Keratinocyte (primary cell): ENCODE results near the gene ABCD3. TPM values are rescaled to one million over a fixed set of nuclear protein-coding genes. Genes with fewer than 3 reads are reported as not detected.
A peak's percentile ranks its signal among the peaks of the same experiment; 100 is the strongest.

Experiments
- DNase-seq: peaks from one replicate; pipeline ENCODE4 v3.0.0-alpha.2; 2011; ENCODE audit warnings: low read depth, missing footprints, low spot score
- FAIRE-seq: peaks from 2 replicates; lab custom pipeline; 2011; peaks lifted over from hg19 to GRCh38; lab: Jason Lieb, UNC
- H2AFZ ChIP-seq: 2 replicates; pipeline ENCODE4 v1.6.0; 2012; ENCODE audit warnings: low read length, control low read depth, inconsistent platforms; ENCODE audit not compliant: control insufficient read depth
- H3K27ac ChIP-seq: 2 replicates; pipeline ENCODE4 v1.5.1; 2011; ENCODE audit warnings: low read length; ENCODE audit not compliant: control insufficient read depth, insufficient read depth
- H3K27me3 ChIP-seq: 3 replicates; pipeline ENCODE4 v1.6.0; 2011; ENCODE audit warnings: low read length; ENCODE audit not compliant: control insufficient read depth, insufficient read depth; ENCODE audit errors: extremely low read depth
- H3K36me3 ChIP-seq, 2 experiments: 2 replicates in 1 of 2; 3 replicates in 1 of 2; pipeline ENCODE4 v1.5.1; 2011; ENCODE audit warnings: low read length in 2 of 2, mild to moderate bottlenecking in 1 of 2; ENCODE audit not compliant: control insufficient read depth in 2 of 2, insufficient read depth in 2 of 2; ENCODE audit errors: extremely low read depth in 1 of 2
- H3K4me1 ChIP-seq: 3 replicates; pipeline ENCODE4 v1.5.1; 2011; ENCODE audit warnings: low read length; ENCODE audit not compliant: control insufficient read depth, insufficient read depth; ENCODE audit errors: extremely low read depth
- H3K4me2 ChIP-seq: 3 replicates; pipeline ENCODE4 v1.6.0; 2011; ENCODE audit warnings: low read depth, low read length; ENCODE audit not compliant: control insufficient read depth, insufficient read depth; ENCODE audit errors: extremely low read depth
- H3K4me3 ChIP-seq, 3 experiments: fragments of 200-600 bp in 1 of 3; sonication (generic) in 1 of 3; 2 replicates in 2 of 3; 3 replicates in 1 of 3; pipeline ENCODE4 v1.5.1; 2011 to 2016; ENCODE audit warnings: low read length in 3 of 3, mild to moderate bottlenecking in 3 of 3, control low read depth in 2 of 3, inconsistent platforms in 1 of 3, low read depth in 1 of 3, mixed read lengths in 1 of 3, mixed run types in 1 of 3, moderate library complexity in 1 of 3; ENCODE audit not compliant: control insufficient read depth in 2 of 3, insufficient read depth in 2 of 3; ENCODE audit errors: extremely low read depth in 1 of 3
- H3K79me2 ChIP-seq: 2 replicates; pipeline ENCODE4 v1.6.0; 2012; ENCODE audit warnings: low read length; ENCODE audit not compliant: control insufficient read depth, insufficient read depth
- H3K9ac ChIP-seq: 3 replicates; pipeline ENCODE4 v1.6.0; 2011; ENCODE audit warnings: low read length; ENCODE audit not compliant: control insufficient read depth, insufficient read depth; ENCODE audit errors: extremely low read depth
- H3K9me1 ChIP-seq: 3 replicates; pipeline ENCODE4 v1.6.0; 2011; ENCODE audit warnings: low read length; ENCODE audit not compliant: control insufficient read depth, insufficient read depth; ENCODE audit errors: extremely low read depth
- H3K9me3 ChIP-seq: 2 replicates; pipeline ENCODE4 v1.5.1; 2012; ENCODE audit warnings: low read depth, low read length; ENCODE audit not compliant: control insufficient read depth
- H4K20me1 ChIP-seq: 3 replicates; pipeline ENCODE4 v1.6.0; 2011; ENCODE audit warnings: low read length; ENCODE audit not compliant: control insufficient read depth, insufficient read depth; ENCODE audit errors: extremely low read depth
- EZH2 ChIP-seq: IDR thresholded peaks from one replicate; pipeline ENCODE4 v1.6.1; 2012; ENCODE audit warnings: inconsistent platforms, mild to moderate bottlenecking, low read length, moderate library complexity
- dilution Hi-C: fragments of 300-500 bp; cut with MboI; formaldehyde crosslinking; loops from one replicate; pipeline ENCODE4 v1.7.0; 2020; ENCODE audit warnings: low sequenced_read_pairs; ENCODE audit not compliant: extremely low pct_ligation_motif_present
- polyA plus RNA-seq, 5 experiments: library from polyadenylated mRNA; depleted of rRNA in 3 of 5; stranded (reverse) in 3 of 5; stranded (forward) in 1 of 5; unstranded in 1 of 5; fragments of >200 nt; gene quantifications; 1 replicate in 1 of 5; 2 replicates in 3 of 5; 3 replicates in 1 of 5; pipeline versions ENCODE4 v1.2.1 to v1.2.3, GENCODE V29; 2011 to 2012; ENCODE audit warnings: missing spikeins in 2 of 5, low read depth in 1 of 5, low replicate concordance in 1 of 5
- TF ChIP-seq, protein P1 (sequence below), 3 experiments: IDR thresholded peaks in 1 of 3; conservative IDR thresholded peaks in 1 of 3; optimal IDR thresholded peaks in 1 of 3; 2 replicates in 2 of 3; 3 replicates in 1 of 3; pipeline versions ENCODE3 to v1.5.1; 2011; ENCODE audit warnings: low read length in 3 of 3, mild to moderate bottlenecking in 3 of 3, moderate library complexity in 2 of 3, control low read depth in 1 of 3, inconsistent platforms in 1 of 3; ENCODE audit not compliant: insufficient read depth in 2 of 3; ENCODE audit errors: extremely low read depth in 1 of 3

ABCD3 gene
- polyA plus RNA-seq, 1 donor (not counting 4 experiments of a cell fraction or from before 2014, with no cell fraction given) = 34.9 TPM

DNA sequence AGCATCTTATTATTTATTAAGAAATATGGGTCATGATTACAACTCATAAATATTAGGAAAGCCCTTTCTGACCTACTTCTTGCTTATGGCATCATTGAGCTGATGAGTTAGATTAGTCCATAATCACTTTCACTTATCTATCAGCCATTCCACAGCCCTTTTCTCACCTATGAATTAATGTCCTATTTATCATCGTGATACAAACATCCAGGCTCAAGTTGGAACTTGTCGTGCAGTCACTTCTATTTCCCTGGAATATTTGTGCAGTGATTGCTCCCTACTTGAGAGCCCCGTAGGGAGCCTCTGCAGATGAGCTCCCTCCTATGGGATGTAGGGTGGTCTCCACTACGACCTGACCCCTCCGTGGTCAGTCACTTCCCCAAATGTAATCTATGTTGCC is 131.5 kb downstream of the ABCD3 start:
- Histone ChIP-seq H3K27ac (peak overlapping the region; percentile 46), H2AFZ (no peak overlapping the region), H3K9me1 (no peaks in the 10 kb centered on the region), H3K79me2 (no peaks in the 10 kb centered on the region), H3K4me1 (peaks cover 73% of the 10 kb centered on the region), H3K9me3 (no peaks in the 10 kb centered on the region), H3K9ac (no peak overlapping the region), H3K27me3 (no peaks in the 10 kb centered on the region), H4K20me1 (no peaks in the 10 kb centered on the region), H3K36me3 (no peaks in the 10 kb centered on the region), H3K4me2 (peak overlapping the region; percentile 65), H3K4me3 (no peak overlapping the region)
- DNase-seq (no peak), FAIRE-seq (peak; percentile 84)
- no peak for TF ChIP-seq EZH2
- TF ChIP-seq, protein P1, sequence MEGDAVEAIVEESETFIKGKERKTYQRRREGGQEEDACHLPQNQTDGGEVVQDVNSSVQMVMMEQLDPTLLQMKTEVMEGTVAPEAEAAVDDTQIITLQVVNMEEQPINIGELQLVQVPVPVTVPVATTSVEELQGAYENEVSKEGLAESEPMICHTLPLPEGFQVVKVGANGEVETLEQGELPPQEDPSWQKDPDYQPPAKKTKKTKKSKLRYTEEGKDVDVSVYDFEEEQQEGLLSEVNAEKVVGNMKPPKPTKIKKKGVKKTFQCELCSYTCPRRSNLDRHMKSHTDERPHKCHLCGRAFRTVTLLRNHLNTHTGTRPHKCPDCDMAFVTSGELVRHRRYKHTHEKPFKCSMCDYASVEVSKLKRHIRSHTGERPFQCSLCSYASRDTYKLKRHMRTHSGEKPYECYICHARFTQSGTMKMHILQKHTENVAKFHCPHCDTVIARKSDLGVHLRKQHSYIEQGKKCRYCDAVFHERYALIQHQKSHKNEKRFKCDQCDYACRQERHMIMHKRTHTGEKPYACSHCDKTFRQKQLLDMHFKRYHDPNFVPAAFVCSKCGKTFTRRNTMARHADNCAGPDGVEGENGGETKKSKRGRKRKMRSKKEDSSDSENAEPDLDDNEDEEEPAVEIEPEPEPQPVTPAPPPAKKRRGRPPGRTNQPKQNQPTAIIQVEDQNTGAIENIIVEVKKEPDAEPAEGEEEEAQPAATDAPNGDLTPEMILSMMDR (optimal IDR thresholded peaks at IDR 0.05 in 1 of 3, IDR thresholded peaks at IDR 0.05 in 1 of 3, conservative IDR thresholded peaks at IDR 0.05 in 1 of 3; ENCODE audit: extremely low read depth in 1 of 3, insufficient read depth in 2 of 3, low read length in 3 of 3) = no peak
- dilution Hi-C loops = no loop called here

DNA sequence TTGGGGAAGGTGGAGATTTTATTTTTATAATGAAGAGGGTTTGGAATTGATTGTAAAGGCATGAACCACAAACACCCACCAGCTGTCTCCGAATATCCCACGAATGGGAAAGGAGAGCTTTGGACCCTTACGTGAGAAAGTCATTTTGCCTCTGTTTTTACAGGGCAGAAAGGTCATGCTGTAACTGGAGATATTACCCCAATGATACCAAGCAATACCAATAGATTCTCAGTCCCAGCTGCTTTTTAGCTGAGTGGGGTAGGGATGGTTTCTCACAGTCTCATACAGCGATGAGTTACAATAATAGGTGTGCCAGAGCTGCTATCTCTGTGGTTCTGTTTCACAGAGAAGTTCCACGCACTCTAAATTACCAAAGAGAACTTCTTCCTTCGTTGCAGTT is 132.2 kb downstream of the ABCD3 start:
- dilution Hi-C loops = no loop called here
- H3K4me1 ChIP-seq = peaks cover 66% of the 10 kb centered on the region
- DNase-seq (no peak), FAIRE-seq (peak; percentile 41)
- no peaks in the 10 kb centered on the region for H3K79me2 ChIP-seq
- no peaks in the 10 kb centered on the region for H4K20me1 ChIP-seq
- no peak overlapping the region for H3K9ac ChIP-seq
- no peak overlapping the region for H3K27ac ChIP-seq
- no peak overlapping the region for H3K4me3 ChIP-seq
- H3K36me3 ChIP-seq = no peaks in the 10 kb centered on the region
- H3K27me3 ChIP-seq = no peaks in the 10 kb centered on the region
- peak overlapping the region; percentile 65 for H3K4me2 ChIP-seq
- TF ChIP-seq EZH2 = no peak
- TF ChIP-seq, protein P1 (optimal IDR thresholded peaks at IDR 0.05 in 1 of 3, IDR thresholded peaks at IDR 0.05 in 1 of 3, conservative IDR thresholded peaks at IDR 0.05 in 1 of 3; ENCODE audit: extremely low read depth in 1 of 3, insufficient read depth in 2 of 3, low read length in 3 of 3) = no peak
- H3K9me1 ChIP-seq = no peaks in the 10 kb centered on the region
- H2AFZ ChIP-seq = no peak overlapping the region
- H3K9me3 ChIP-seq = no peaks in the 10 kb centered on the region
